Lung microvascular endothelial cell (primary cell): Measurements from ENCODE around the gene KCNN4. TPM values are rescaled to one million over a fixed set of nuclear protein-coding genes. Genes with fewer than 3 reads are reported as not detected.
A peak's percentile ranks its signal among the peaks of the same experiment; 100 is the strongest.
"Not testable (repeated sequence)": the region's sequence is repeated elsewhere in the genome, so short reads cannot be mapped to it uniquely, and the experiment has no call there.

Source experiments
- DNase-seq, 2 donors: peaks; one replicate each; pipeline versions ENCODE4 v3.0.0 to v3.0.0-alpha.2; 2010; ENCODE audit warnings: low read depth in 2 of 2
- total RNA-seq: library from RNA; depleted of rRNA; stranded (reverse); fragments of >200 nt; gene quantifications from 2 replicates; pipeline ENCODE4 v1.2.1, GENCODE V29; 2014

KCNN4 gene
- total RNA-seq, result 0.22 TPM in 1 of 2 replicates, not detected in the other

DNA sequence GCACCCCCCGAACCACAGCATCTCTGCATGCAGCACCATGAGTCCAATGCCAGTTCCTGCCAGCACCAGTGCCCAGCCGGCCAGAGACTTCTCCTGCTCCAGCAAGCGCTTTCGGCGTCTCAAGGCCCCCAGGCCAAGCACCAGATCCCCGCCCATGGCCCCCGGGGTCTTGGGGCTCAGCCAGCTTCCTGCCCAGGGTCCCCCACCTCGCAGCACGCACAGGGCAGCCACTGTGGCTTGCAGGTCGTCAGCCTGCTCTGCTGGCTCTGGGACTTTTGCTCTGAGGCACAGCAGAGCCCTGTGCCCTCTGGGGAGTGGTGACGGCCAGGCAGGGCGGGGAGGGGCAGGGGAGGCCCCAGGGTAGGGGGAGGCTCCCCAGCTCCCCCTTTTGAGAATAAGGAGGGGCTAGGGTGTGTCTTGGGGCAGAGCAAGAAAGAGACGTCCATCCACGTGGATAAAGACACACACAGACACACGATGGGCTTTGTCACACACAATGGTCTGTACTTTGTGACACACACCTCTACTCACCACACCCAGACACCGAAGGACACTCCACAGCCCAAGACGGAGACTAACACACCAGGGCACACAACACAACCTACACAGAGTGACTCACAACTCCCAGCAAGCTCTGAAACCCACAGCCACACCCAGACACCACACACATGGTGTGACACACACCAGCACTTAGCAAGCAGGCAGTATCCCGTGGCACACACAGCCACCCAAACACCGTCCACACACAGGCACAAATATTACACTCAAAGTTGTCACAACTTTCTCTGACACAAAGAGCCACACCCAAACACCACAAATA is at the start of gene KCNN4:
TSS of gene KCNN4 (minus strand) at position 268 of the 820 bp plus-strand sequence. CDS start at position 156, 112 bp downstream.
- DNase-seq, result peak in 1 of 2 donors; percentile 47

DNA sequence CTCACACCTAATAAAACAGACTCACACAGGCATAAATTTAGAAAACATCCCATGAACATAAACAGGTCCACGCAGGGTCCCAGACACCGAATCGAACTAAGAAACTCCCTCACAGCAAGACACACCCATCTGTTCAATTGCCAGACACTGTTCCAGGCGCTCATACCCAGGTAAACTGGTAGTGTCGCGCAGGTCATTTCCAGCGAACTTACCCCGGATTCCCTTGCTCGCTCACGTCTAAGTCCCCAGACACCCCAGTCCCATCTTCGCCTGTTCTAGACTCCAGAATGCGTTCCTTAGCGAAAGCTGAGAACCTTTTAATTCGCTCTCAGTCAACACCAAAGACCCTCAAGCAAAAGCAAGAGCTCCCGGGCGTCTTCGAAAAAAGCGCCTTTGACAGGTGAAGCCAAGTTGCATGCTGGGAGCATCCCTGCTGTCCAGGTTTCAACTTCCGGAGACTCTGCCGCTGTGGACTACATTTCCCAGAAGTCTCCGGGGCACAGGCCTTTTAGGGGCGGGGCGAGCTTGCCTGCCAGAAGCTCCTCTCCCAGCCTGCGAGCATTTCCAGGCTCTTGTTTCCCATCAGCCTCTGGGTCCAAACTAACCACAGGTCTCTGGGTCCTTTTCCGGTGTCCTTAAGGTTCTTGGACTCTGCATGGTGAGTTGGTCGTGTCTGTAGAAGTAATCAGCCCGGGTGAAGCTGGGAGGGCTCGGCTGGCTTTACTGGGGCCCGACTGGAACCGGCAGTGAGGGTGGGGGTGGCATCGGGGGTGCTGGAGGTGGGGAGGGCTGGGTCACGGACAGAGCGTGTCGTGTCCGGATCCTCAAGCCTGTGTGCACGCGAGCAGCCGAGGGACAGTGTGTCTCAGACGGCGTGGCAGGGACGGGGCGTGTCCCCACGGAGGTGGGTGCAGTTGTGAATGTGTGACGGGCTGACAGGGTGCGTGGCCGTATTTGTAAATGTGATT is 46.3 kb upstream of the KCNN4 start, which contains the start of gene ZNF283:
TSS of gene ZNF283 (plus strand) at position 535 of the 968 bp plus-strand sequence. CDS start 6,184 bp downstream, outside the sequence.
- peak; percentile 82 to 86 for DNase-seq

DNA sequence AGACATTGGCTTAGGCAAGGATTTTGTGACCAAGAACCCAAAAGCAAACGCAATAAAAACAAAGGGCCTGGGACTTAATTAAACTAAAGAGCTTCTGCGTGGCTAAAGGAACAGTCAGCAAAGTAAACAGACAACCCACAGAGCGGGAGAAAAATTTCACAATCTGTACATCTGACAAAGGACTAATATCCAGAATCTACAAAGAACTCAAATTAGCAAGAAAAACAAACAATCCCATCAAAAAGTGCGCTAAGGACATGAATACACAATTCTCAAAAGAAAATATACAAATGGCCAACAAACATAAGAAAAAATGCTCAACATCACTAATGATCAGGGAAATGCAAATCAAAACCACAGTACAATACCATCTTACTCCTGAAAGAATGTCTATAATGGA is 43.8 kb upstream of the KCNN4 start:
- DNase-seq, result not testable (repeated sequence)

DNA sequence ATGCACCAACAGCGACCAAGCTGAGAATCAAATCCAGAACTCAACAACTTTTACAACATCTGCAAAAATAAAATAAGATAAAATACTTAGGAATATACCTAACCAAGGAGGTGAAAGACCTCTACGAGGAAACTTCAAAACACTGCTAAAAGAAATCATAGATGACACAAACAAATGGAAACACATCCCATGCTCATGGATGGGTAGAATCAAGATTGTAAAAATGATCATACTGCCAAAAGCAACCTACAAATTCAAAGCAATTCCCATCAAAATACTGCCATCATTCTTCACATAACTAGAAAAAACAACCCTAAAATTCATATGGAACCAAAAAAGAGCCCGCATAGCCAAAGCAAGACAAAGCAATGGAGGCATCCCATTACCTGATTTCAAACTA is 43.1 kb upstream of the KCNN4 start:
- DNase-seq, result not testable (repeated sequence)

DNA sequence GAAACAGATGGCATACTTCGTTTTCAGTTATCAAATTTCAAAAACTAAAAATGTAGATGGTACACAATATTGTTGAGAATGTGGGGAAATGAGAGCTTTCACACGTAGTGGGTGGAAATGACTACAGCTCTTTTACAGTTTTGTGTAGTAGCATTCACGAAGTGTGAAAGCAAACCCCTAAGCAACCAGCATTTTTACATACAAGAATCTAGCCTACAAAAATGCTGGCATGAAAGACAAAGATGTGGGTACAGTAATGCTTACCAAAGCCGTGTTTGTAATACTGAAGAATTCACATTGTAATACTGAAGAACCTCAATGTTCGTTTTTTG is 40.1 kb upstream of the KCNN4 start:
- no peak for DNase-seq

DNA sequence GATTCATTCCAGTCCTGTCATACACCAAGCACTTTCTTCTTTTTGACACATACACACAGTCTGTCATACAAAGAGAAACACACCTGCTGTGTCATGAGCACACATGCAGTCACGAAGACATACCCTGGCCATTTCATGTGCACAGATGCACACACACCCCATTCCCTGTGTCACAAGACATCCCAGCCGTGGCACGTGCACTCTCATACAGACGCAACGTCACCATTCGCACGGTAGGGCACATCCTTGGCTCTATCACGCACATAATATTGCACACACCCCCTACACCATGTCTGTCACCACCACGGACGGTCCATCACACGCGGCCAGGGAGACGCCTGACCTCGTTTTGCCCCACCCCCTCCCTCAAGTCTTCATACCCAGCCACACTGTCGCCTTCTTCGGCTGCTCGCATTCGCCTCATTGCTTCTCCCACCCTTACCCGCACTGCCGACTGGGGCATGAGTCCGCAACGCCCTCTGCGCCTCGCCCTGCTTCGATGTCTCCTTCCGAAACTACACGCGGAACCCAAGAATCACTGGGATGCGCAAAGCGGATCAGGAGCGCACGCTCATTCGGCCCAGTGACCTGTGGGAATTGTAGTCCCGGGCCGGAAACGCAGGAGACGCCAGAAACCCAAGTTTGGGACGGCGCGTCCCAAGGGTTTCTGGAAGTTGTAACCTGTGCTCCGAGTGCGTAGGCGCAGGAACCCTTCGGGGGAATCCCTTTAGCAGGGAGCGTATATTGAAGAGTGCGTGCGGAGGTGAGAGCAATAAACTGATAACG is 39.5 kb upstream of the KCNN4 start:
- DNase-seq, result peak; percentile 43 to 44

DNA sequence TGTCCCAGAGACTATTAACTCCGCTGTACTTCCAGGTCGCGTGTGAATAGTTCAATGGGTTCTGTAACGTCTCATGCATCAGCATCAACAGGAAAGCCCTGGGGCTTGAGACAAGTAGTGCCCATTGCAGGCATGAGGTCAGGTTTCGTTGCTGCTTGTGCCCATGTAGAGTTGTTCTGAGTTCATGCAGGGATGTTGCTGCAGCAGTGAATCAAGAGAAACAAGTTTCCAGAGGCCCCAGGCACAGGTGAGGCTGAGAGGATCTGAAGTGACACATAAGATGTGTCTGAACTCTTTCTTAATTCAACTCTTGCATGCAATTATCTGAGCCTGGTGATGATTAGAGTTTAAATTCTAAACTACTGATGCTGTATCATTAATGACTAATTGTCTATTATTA is 37.7 kb upstream of the KCNN4 start:
- no peak for DNase-seq

DNA sequence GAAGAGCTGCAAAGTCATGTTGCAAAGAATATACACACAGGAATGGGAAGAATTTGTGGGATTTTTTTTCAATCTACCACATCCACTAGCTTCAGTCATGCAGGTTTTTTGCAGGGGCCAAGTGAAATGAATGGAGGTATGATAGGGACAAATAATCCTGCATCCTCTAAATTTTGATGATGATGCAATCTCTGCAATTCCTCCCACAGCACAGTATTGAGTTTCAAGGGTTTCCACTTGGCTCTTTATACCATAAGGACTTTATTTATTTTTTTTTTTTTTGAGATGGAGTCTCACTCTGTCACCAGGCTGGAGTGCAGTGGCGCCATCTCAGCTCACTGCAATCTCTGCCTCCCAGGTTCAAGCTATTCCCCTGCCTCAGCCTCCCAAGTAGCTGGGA is 36.7 kb upstream of the KCNN4 start:
- DNase-seq, result not testable (repeated sequence)

DNA sequence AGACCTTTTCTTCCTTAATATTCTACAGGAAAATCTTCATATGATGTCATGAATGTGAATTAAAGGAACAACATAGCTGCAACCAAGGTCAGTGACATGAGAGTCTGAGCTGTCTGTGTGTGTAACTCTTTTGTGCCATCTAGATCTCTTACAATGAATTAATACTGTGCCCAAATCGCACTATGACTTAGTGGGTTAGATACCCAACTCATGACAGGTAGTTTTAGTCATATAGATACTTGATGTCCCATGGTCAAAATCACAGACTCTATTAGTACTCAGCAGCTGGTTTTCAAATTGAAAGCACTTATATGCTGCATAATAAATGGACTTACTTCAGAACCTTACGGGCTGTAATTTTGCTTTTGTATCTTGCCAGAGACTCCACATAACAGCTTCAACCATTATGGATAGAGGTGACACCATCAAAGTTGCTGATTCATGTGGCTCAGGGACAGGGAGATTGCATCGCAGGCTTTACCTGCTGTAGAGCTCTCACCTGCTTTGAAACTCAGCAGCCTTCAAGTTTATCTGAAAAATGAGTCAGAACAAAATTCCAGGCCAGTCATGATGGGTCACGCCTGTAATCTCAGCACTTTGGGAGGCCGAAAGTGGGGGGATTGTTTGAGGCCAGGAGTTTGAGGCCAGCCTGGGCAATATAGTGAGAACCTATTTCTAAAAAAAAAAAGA is 34.0 kb upstream of the KCNN4 start:
- DNase-seq, result no peak

DNA sequence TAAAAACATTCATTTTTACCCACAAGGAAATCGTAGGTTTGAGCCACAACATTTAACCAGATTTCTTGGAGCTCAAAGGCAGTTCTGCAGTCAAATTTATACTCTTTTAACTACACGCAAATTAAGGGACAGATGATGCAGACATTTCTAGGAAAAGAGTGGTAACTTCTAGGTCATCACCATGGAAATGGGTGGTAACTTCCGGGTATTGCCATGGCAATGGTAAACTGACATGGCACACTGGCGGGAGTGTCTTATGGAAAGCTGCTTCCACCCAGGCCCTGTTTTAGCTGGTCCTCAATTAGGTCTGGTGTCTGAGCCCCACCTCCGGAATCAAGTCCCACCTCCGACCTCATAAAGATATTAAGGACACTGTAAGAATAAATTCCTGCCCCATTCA is 31.9 kb upstream of the KCNN4 start:
- DNase-seq, result peak; percentile 20 to 24

DNA sequence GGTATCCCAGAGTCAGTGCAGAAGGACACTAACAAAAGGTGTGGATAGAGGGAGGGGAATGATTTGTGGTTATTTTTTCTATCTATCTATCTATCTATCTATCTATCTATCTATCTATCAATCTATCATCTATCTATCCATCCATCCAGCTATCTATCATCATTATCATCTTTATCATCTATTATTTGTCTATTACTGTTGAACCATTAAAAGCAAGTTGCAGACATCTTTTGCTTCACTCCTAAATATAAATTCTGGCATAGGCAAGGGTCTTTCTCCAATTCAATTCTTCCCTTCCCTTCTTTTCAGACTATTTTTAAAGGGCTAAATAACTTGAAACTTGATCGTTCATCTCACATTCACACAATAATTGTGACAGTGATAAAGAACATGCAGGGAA is 31.5 kb upstream of the KCNN4 start:
- no peak for DNase-seq

DNA sequence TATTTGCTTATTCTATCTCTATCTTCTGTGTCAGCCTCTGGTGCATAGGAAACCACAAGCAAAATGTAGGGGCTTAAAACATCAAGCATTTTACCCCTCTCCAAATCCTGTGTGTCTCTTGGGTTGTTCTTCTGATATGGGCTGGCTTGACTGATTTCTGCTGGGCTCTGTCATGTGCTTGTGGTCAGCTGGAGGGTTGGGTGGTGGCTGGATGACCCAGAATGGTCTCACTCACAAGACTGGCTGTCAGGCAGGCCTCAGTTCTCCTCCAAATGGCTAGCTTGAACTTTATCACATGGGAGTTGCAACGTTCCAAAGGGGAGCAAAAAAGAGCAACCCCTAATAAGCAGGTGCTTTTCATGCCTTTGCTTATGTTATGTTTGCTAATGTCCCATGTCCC is 31.1 kb upstream of the KCNN4 start:
- DNase-seq, result no peak

DNA sequence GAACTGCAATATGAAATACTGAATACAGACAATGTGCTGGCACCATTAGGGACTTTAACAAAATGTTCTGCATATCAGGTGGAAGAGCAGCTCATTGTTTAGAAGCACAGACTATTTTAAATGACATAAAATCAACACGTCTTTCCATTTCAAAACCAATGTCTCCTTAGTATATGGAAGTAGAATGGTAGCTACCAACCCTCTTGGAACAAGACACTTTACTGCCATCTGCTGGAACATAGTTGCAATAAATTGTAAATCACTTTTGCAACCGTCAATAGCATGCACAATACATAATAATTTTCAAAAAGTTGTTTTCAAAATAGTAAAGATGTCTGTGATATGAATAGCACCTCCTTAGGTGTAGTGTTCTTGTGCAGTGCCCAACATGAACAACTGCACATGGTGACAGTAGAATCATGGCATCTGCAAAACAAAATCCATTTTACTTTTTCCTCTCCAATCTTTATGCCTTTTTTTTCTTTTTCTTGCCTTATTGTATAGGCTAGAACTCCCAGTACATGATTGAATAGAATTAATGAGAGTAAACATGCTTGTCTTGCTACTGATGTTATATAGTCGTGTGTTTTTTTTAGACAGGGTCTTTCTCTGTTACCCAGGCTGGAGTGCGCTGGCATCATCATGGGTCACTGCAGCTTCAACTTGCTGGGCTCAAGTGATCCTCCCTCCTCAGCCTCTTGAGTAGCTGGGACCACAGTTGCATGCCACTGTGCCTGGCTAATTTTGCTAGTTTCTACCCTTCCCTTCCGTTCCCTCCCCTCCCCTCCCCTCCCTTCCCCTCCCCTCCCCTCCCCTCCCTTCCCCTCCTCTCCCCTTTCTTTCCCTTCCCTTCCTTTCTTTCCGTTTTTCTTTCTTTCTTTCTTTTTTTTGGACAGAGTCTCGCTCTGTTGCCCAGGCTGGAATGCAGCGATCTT is 29.3 kb upstream of the KCNN4 start:
- peak; percentile 78 for DNase-seq

DNA sequence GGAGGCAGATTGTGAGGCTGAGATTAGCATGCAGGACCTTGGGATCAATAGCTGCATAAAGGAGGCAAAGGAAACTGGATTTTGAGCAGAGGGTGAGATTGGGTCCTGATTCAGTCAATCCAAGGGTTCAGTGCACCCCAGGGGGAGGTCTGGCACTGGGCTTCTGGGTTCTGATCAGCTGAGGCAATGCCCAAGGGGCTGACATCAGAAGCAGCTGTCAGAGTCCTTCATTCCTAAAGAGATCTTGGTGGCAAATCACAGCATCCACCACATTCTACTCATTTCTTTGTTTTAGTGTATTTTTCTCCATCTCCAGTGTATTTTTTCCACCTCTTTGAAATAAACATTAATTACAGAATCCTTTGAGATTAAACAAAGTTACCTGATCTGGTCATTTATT is 26.9 kb upstream of the KCNN4 start:
- DNase-seq, result no peak

DNA sequence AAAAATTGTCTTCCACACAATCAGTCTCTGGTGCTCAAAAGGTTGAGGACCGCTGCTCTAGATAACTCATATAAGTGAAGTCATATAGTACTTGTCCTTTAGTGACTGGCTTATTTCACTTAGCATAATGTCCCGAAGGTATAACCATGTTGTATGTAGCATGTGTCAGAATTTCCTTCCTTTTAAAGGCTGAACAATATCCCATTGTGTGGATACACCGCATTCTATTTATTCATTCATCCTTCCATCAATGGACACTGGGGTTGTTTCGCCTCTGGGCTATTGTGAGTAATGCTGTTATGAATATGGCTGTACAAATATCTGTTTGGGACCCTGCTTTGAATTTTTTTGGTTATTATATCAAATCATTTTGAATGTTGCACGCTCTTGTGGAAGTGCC is 26.1 kb upstream of the KCNN4 start:
- DNase-seq, result no peak

DNA sequence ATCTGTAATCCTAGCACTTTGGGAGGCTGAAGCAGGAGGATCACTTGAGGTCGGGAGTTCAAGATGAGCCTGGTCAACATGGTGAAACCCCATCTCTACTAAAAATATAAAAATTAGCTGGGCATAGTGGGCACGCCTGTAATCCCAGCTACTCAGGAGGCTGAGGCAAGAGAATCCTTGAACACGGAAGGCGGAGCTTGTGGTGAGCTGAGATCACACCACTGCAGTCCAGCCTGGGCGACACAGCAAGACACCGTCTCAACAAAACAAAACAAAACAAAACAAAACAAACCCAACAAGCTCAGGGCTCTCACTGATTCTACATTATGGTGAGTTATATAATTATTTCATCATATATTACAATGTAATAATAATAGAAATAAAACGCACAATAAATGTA is 25.6 kb upstream of the KCNN4 start:
- DNase-seq, result not testable (repeated sequence)

DNA sequence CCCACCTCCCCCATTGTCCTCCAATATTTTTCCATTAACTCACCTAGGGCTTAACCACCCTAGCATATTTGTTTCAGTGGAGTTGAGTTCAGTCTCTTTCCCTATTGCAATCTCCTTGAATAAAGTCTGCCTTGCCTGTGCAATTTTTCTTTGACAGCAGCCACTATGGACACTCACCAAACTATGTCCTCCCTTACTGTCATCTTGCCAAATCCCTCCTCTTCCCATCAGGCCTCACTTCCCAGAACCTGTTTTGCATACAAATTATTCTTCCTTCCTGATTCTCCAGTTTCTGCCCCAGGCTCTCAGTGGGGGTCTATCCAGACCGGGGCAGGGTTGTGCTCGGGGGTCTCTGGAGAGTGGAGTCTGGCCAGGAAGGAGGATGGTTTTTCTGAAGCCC is 23.7 kb upstream of the KCNN4 start:
- no peak for DNase-seq

DNA sequence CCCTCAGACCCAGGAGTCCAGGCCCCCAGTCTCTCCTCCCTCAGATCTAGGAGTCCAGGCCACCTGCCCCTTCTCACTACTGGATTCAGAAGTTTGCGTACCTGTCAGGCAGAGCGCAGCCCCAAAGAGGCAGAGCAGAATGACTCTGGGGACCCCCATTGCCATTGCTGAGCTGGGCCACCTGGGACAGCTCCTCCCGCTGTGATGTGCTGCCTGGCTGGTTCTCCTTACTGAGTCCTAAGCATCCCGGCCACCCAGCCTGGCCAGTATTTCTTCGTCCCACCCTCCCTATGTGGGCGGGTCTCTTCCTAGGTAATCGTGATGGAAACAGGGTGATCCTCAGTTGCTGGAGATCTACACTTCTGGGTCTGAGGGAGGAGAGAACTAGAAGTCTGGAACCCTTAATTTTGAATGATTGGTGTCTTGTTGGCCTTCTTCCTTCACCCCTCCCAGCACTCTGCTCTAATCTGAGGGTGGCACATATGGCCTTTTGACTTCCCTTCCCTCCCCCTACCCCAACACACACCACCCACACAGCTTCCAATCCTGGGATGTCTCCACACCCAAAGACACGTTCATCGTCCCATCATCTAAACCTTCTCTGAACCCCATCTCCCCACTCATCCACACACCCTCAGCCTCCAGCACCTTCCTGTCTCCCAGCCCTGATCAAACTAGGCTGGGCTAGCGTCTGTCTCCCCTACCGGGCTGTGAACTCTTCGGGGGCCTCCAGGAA is 21.6 kb upstream of the KCNN4 start, which contains the start of gene LYPD5:
TSS of gene LYPD5 (minus strand) at position 232 of the 736 bp plus-strand sequence. CDS start at position 165, 67 bp downstream.
- no peak for DNase-seq
